Endothelial cell of umbilical vein (primary cell): Measurements from ENCODE around the gene CHRNA9. TPM values are rescaled to one million over a fixed set of nuclear protein-coding genes. Genes with fewer than 3 reads are reported as not detected.

Experiments
- BruUV-seq: library from RNA; stranded (reverse); fragments of 400-500 nt; replicated peaks from 2 replicates; lab custom pipeline; 2021; lab: Mats Ljungman, UMichigan
- CTCF ChIA-PET: fragments of 300-600, 350-600 bp; sonication (Branson Sonifier 250); formaldehyde crosslinking; loops from one replicate; lab custom pipeline; 2021; ENCODE audit warnings: antibody characterized with exemption, inconsistent platforms; lab: Charles Lee
- POLR2A ChIA-PET: fragments of 300-600, 350-600 bp; sonication (Branson Sonifier 250); formaldehyde crosslinking; loops from one replicate; lab custom pipeline; 2021; ENCODE audit warnings: antibody characterized with exemption, inconsistent platforms; lab: Charles Lee
- DNase-seq: peaks from one replicate; pipeline ENCODE4 v3.0.0-alpha.2; 2011; ENCODE audit warnings: low read depth, low spot score
- FAIRE-seq: peaks from 2 replicates; lab custom pipeline; 2011; peaks lifted over from hg19 to GRCh38; lab: Jason Lieb, UNC
- H2AFZ ChIP-seq: 2 replicates; pipeline ENCODE4 v1.6.0; 2012; ENCODE audit warnings: low read depth, low read length, control low read depth, inconsistent platforms
- H3K27ac ChIP-seq: 2 replicates; pipeline ENCODE4 v1.5.1; 2011; ENCODE audit warnings: low read depth, mild to moderate bottlenecking, control low read depth, low read length, moderate library complexity; ENCODE audit not compliant: insufficient read depth
- H3K27me3 ChIP-seq, 2 experiments: 2 replicates each; pipeline versions ENCODE4 v1.6.0 to v1.6.1; 2011; ENCODE audit warnings: low read length in 2 of 2, mixed read lengths in 1 of 2; ENCODE audit not compliant: control insufficient read depth in 2 of 2, insufficient read depth in 2 of 2
- H3K36me3 ChIP-seq, 2 experiments: 2 replicates in 1 of 2; 3 replicates in 1 of 2; pipeline ENCODE4 v1.5.1; 2011; ENCODE audit warnings: low read length in 2 of 2, mild to moderate bottlenecking in 1 of 2, moderate library complexity in 1 of 2; ENCODE audit not compliant: control insufficient read depth in 2 of 2, insufficient read depth in 2 of 2; ENCODE audit errors: extremely low read depth in 1 of 2
- H3K4me1 ChIP-seq: 3 replicates; pipeline ENCODE4 v1.5.1; 2011; ENCODE audit warnings: mild to moderate bottlenecking, low read length; ENCODE audit not compliant: control insufficient read depth, insufficient read depth; ENCODE audit errors: extremely low read depth
- H3K4me2 ChIP-seq: 2 replicates; pipeline ENCODE4 v1.6.1; 2011; ENCODE audit warnings: low read length, control low read depth, mixed read lengths; ENCODE audit not compliant: insufficient read depth
- H3K4me3 ChIP-seq, 3 experiments: fragments of 200-600 bp in 1 of 3; sonication (generic), shearing (Covaris generic) in 1 of 3; replicated peaks in 1 of 3; 2 replicates each; pipeline ENCODE4 v1.5.1; 2011 to 2016; ENCODE audit warnings: control low read depth in 3 of 3, low read length in 3 of 3, mild to moderate bottlenecking in 2 of 3, inconsistent platforms in 1 of 3, low read depth in 1 of 3, moderate library complexity in 1 of 3; ENCODE audit not compliant: insufficient read depth in 1 of 3
- H3K79me2 ChIP-seq: 2 replicates; pipeline ENCODE4 v1.6.0; 2012; ENCODE audit warnings: low read length, inconsistent platforms; ENCODE audit not compliant: control insufficient read depth, insufficient read depth
- H3K9ac ChIP-seq: replicated peaks from 2 replicates; pipeline ENCODE3; 2011; ENCODE audit warnings: low read length, control low read depth; ENCODE audit not compliant: insufficient read depth; ENCODE audit errors: extremely low read depth
- H3K9me1 ChIP-seq: replicated peaks from 3 replicates; pipeline ENCODE4 v1.6.0; 2011; ENCODE audit warnings: mild to moderate bottlenecking, low read length; ENCODE audit not compliant: control insufficient read depth, insufficient read depth; ENCODE audit errors: extremely low read depth
- H3K9me3 ChIP-seq: replicated peaks from 2 replicates; pipeline ENCODE4 v1.5.1; 2012; ENCODE audit warnings: low read length, inconsistent platforms; ENCODE audit not compliant: control insufficient read depth, insufficient read depth
- H4K20me1 ChIP-seq: replicated peaks from 2 replicates; pipeline ENCODE3; 2011; ENCODE audit warnings: mild to moderate bottlenecking, low read length; ENCODE audit not compliant: control insufficient read depth, insufficient read depth; ENCODE audit errors: extremely low read depth
- EZH2 ChIP-seq: IDR thresholded peaks from 2 replicates; pipeline ENCODE4 v1.6.1; 2012; ENCODE audit warnings: borderline replicate concordance, low read depth, mild to moderate bottlenecking, moderate library complexity, low read length, inconsistent platforms; ENCODE audit not compliant: severe bottlenecking
- FOS ChIP-seq: IDR thresholded peaks from 2 replicates; pipeline ENCODE4 v1.6.1; 2011; ENCODE audit warnings: mild to moderate bottlenecking, low read length, moderate library complexity, borderline replicate concordance; ENCODE audit not compliant: insufficient read depth
- GATA2 ChIP-seq: IDR thresholded peaks from 2 replicates; pipeline ENCODE4 v1.7.0; 2011; ENCODE audit warnings: low read depth, mild to moderate bottlenecking, moderate library complexity, mixed read lengths, low read length; ENCODE audit not compliant: insufficient read length, insufficient read depth
- JUN ChIP-seq: IDR thresholded peaks from 2 replicates; pipeline ENCODE4 v1.6.1; 2011; ENCODE audit warnings: borderline replicate concordance, low read depth; ENCODE audit not compliant: insufficient read length, insufficient read depth
- MYC ChIP-seq: IDR thresholded peaks from one replicate; pipeline ENCODE4 v1.6.1; 2011; ENCODE audit warnings: mild to moderate bottlenecking, low read depth, low read length
- POLR2A ChIP-seq: IDR thresholded peaks from 2 replicates; pipeline ENCODE4 v1.6.1; 2012; ENCODE audit warnings: low read depth, mild to moderate bottlenecking, control low read depth, low read length
- POLR2AphosphoS5 ChIP-seq: IDR thresholded peaks from 2 replicates; pipeline ENCODE4 v1.6.1; 2012; ENCODE audit warnings: low read depth, mild to moderate bottlenecking, control low read depth, low read length, moderate library complexity; ENCODE audit not compliant: insufficient read depth
- dilution Hi-C: fragments of 300-500 bp; cut with MboI; formaldehyde crosslinking; loops from one replicate; pipeline ENCODE4 v1.15.0; 2019; ENCODE audit warnings: low sequenced_read_pairs; ENCODE audit not compliant: extremely low pct_ligation_motif_present
- intact Hi-C: fragments of 100-400 bp; cut with micrococcal nuclease; formaldehyde crosslinking; loops from one replicate; pipeline ENCODE4 v1.10.0; 2022
- polyA plus RNA-seq, 4 experiments: library from polyadenylated mRNA; depleted of rRNA in 3 of 4; stranded (reverse) in 3 of 4; unstranded in 1 of 4; fragments of >200 nt; gene quantifications; 2 replicates each; pipeline versions ENCODE4 v1.2.1 to v1.2.3, GENCODE V29; 2011 to 2012; ENCODE audit warnings: missing spikeins in 1 of 4
- total RNA-seq: library from RNA; stranded (reverse); gene quantifications from 2 replicates; pipeline ENCODE4 v1.2.3, GENCODE V29; 2021
- TF ChIP-seq, protein P1 (sequence below): IDR thresholded peaks from 2 replicates; pipeline ENCODE4 v1.6.1; 2011; ENCODE audit not compliant: insufficient read depth, insufficient read length
- TF ChIP-seq, protein P2 (sequence below), 2 donors: IDR thresholded peaks; 1 replicate in 1 of 2; 2 replicates in 1 of 2; pipeline ENCODE4 v1.5.1; 2011; ENCODE audit warnings: low read length in 2 of 2, mild to moderate bottlenecking in 2 of 2, moderate library complexity in 2 of 2, control low read depth in 1 of 2, inconsistent platforms in 1 of 2, low read depth in 1 of 2; ENCODE audit not compliant: insufficient read depth in 1 of 2; ENCODE audit errors: extremely low read depth in 1 of 2

CHRNA9 gene
- total and polyA plus RNA-seq, 2 donors (not counting 3 experiments of a cell fraction or from before 2014, with no cell fraction given) = not detected

DNA sequence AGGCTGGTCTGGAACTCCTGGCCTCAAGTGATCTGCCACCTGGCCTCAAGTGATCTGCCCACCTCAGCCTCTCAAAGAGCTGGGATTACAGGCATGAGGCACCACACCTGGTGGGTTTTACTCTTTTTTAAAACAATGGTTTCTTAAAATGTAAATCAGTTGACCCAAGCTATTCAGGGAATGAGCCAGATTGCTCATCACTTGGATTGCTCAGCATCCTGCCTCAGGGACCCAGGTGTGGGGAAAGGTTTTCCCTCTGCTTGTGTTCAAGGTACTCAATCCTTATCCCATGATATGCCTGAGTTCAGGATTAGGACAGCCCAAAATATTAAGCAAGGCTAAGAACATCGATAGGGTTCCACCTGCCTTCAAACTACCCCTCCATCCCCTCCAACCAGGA lies 67.4 kb downstream of the CHRNA9 start:
- CTCF ChIA-PET = no interaction called here
- FAIRE-seq (no peak), DNase-seq (no peak)
- POLR2A ChIA-PET = no interaction called here
- BruUV-seq = no TSS peak
- no peak overlapping the region for H3K27ac ChIP-seq
- TF ChIP-seq MYC (no peak), JUN (no peak), FOS (no peak), GATA2 (no peak), POLR2A (no peak), EZH2 (no peak), POLR2AphosphoS5 (no peak)
- TF ChIP-seq, protein P1, sequence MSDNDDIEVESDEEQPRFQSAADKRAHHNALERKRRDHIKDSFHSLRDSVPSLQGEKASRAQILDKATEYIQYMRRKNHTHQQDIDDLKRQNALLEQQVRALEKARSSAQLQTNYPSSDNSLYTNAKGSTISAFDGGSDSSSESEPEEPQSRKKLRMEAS = no peak
- TF ChIP-seq, protein P2, sequence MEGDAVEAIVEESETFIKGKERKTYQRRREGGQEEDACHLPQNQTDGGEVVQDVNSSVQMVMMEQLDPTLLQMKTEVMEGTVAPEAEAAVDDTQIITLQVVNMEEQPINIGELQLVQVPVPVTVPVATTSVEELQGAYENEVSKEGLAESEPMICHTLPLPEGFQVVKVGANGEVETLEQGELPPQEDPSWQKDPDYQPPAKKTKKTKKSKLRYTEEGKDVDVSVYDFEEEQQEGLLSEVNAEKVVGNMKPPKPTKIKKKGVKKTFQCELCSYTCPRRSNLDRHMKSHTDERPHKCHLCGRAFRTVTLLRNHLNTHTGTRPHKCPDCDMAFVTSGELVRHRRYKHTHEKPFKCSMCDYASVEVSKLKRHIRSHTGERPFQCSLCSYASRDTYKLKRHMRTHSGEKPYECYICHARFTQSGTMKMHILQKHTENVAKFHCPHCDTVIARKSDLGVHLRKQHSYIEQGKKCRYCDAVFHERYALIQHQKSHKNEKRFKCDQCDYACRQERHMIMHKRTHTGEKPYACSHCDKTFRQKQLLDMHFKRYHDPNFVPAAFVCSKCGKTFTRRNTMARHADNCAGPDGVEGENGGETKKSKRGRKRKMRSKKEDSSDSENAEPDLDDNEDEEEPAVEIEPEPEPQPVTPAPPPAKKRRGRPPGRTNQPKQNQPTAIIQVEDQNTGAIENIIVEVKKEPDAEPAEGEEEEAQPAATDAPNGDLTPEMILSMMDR (IDR thresholded peaks at IDR 0.05; ENCODE audit: extremely low read depth in 1 of 2, insufficient read depth in 1 of 2, low read depth in 1 of 2, low read length in 2 of 2) = no peak
- dilution Hi-C loops = no loop called here
- H3K36me3 ChIP-seq = no peaks in the 10 kb centered on the region
- H3K4me1 ChIP-seq = no peaks in the 10 kb centered on the region
- no peaks in the 10 kb centered on the region for H3K27me3 ChIP-seq
- H3K4me3 ChIP-seq = no peak overlapping the region
- H3K4me2 ChIP-seq = no peak overlapping the region
- H3K9me3 ChIP-seq = no peaks in the 10 kb centered on the region
- no peaks in the 10 kb centered on the region for H3K9me1 ChIP-seq
- H3K9ac ChIP-seq = no peak overlapping the region
- H2AFZ ChIP-seq = no peak overlapping the region
- no peaks in the 10 kb centered on the region for H3K79me2 ChIP-seq
- intact Hi-C loops = no loop called here
- H4K20me1 ChIP-seq = no peaks in the 10 kb centered on the region
